Tibial artery (tissue), 4 donors: ENCODE data around the gene OR4N5.
"Not testable (repeated sequence)": the region's sequence is repeated elsewhere in the genome, so short reads cannot be mapped to it uniquely, and the experiment has no call there.

Source experiments
- DNase-seq, 2 donors: peaks; one replicate each; pipeline ENCODE4 v3.0.0-alpha.2; 2019
- H3K27ac ChIP-seq, 2 donors: fragments of 200-600 bp; sonication (generic) in 1 of 2; 1 replicate in 1 of 2; 2 replicates in 1 of 2; pipeline ENCODE4 v1.5.1; 2018 to 2019; ENCODE audit warnings: mild to moderate bottlenecking in 1 of 2
- H3K27me3 ChIP-seq, 2 donors: fragments of 200-600 bp; sonication (generic) in 1 of 2; one replicate each; pipeline versions ENCODE4 v1.5.1 to v1.6.0; 2016 to 2019
- H3K36me3 ChIP-seq, 3 donors: fragments of 200-600 bp; sonication (generic) in 2 of 3; one replicate each; pipeline ENCODE4 v1.5.1; 2016 to 2019; ENCODE audit warnings: mild to moderate bottlenecking in 2 of 3
- H3K4me1 ChIP-seq, 4 donors: fragments of 200-600 bp; sonication (generic) in 2 of 4; 1 replicate in 3 of 4; 2 replicates in 1 of 4; pipeline ENCODE4 v1.5.1; 2016 to 2019
- H3K4me3 ChIP-seq, 2 donors: fragments of 200-600 bp; sonication (generic) in 1 of 2; 1 replicate in 1 of 2; 2 replicates in 1 of 2; pipeline ENCODE4 v1.5.1; 2018 to 2019; ENCODE audit warnings: mild to moderate bottlenecking in 2 of 2
- H3K9me3 ChIP-seq, 3 donors: fragments of 200-600 bp; sonication (generic) in 1 of 3; one replicate each; pipeline ENCODE4 v1.5.1; 2016 to 2019
- intact Hi-C: fragments of 100-400 bp; cut with DNase I; formaldehyde crosslinking; loops from one replicate; pipeline ENCODE4 v1.15.0; 2023; ENCODE audit warnings: low total_unique reads
- TF ChIP-seq, protein P1 (sequence below), 2 experiments: fragments of 200-600 bp in 1 of 2; fragments of 450-650 bp in 1 of 2; IDR thresholded peaks; one replicate each; pipeline ENCODE4 v1.5.1; 2017 to 2019; ENCODE audit warnings: antibody characterized with exemption in 2 of 2, mild to moderate bottlenecking in 1 of 2, moderate library complexity in 1 of 2

OR4N5 gene, protein sequence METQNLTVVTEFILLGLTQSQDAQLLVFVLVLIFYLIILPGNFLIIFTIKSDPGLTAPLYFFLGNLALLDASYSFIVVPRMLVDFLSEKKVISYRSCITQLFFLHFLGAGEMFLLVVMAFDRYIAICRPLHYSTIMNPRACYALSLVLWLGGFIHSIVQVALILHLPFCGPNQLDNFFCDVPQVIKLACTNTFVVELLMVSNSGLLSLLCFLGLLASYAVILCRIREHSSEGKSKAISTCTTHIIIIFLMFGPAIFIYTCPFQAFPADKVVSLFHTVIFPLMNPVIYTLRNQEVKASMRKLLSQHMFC

GRCh38 chr14:20138520-20138919 is at the start of gene OR4N5:
Gene OR4N5, plus strand, starts transcription at chr14:20138820. Its CDS starts 4,916 bp downstream, at chr14:20143736.
- DNase-seq, result no peak
- Histone ChIP-seq H3K9me3 (no peaks in the 10 kb centered on the region), H3K4me3 (no peak within 1 kb of the TSS), H3K36me3 (no peaks in the 10 kb centered on the region), H3K27me3 (no peaks in the 10 kb centered on the region), H3K27ac (no peak within 1 kb of the TSS), H3K4me1 (no peaks in the 10 kb centered on the region)
- TF ChIP-seq, protein P1, sequence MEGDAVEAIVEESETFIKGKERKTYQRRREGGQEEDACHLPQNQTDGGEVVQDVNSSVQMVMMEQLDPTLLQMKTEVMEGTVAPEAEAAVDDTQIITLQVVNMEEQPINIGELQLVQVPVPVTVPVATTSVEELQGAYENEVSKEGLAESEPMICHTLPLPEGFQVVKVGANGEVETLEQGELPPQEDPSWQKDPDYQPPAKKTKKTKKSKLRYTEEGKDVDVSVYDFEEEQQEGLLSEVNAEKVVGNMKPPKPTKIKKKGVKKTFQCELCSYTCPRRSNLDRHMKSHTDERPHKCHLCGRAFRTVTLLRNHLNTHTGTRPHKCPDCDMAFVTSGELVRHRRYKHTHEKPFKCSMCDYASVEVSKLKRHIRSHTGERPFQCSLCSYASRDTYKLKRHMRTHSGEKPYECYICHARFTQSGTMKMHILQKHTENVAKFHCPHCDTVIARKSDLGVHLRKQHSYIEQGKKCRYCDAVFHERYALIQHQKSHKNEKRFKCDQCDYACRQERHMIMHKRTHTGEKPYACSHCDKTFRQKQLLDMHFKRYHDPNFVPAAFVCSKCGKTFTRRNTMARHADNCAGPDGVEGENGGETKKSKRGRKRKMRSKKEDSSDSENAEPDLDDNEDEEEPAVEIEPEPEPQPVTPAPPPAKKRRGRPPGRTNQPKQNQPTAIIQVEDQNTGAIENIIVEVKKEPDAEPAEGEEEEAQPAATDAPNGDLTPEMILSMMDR (IDR thresholded peaks at IDR 0.05), result no peak
- intact Hi-C loops, result no loop called here

- Histone ChIP-seq H3K27ac (no peak overlapping the region), H3K4me3 (no peak overlapping the region), H3K36me3 (no peaks in the 10 kb centered on the region), H3K4me1 (no peaks in the 10 kb centered on the region), H3K27me3 (no peaks in the 10 kb centered on the region), H3K9me3 (no peaks in the 10 kb centered on the region)
- TF ChIP-seq, protein P1 (IDR thresholded peaks at IDR 0.05), result no peak
- intact Hi-C loops, result no loop called here
- no peak for DNase-seq
Observed at GRCh38 chr14:20092050-20092449, 46.6 kb upstream of the OR4N5 start.

DNA sequence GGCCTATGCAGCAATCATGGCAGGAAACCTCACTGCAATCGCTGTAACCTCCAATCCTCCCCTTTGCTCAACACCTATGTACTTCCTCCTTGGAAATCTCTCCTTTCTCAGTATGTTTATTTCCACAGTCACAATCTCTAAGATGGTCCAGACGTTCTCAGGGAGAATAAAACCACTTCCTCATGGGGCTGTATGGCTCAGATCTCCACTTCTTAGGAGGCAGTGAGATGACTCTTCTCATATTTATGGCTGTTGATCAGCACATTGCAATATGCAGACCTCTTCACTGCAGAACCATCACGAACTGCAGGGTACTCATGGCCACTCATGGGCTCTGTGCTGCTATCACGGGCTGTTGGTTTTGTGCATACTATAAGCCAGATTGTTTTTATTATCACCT is 45.2 kb upstream of the OR4N5 start:
- no peaks in the 10 kb centered on the region for H3K9me3 ChIP-seq
- H3K36me3 ChIP-seq, result no peaks in the 10 kb centered on the region
- TF ChIP-seq, protein P1 (IDR thresholded peaks at IDR 0.05), result no peak
- no peak overlapping the region for H3K27ac ChIP-seq
- no peak overlapping the region for H3K4me3 ChIP-seq
- no peak for DNase-seq
- H3K4me1 ChIP-seq, result no peaks in the 10 kb centered on the region
- intact Hi-C loops, result no loop called here
- H3K27me3 ChIP-seq, result no peaks in the 10 kb centered on the region

- H3K4me3 ChIP-seq, DNase-seq, H3K36me3 ChIP-seq, intact Hi-C loops, H3K9me3 ChIP-seq, H3K27me3 ChIP-seq, H3K4me1 ChIP-seq, H3K27ac ChIP-seq: not testable (repeated sequence)
Observed at GRCh38 chr14:20098926-20099770, 39.5 kb upstream of the OR4N5 start.

- no peaks in the 10 kb centered on the region for H3K4me1 ChIP-seq
- H3K36me3 ChIP-seq, result no peaks in the 10 kb centered on the region
- H3K4me3 ChIP-seq, result no peak within 1 kb of the TSS
- intact Hi-C loops, result no loop called here
- H3K27me3 ChIP-seq, result no peaks in the 10 kb centered on the region
- no peak within 1 kb of the TSS for H3K27ac ChIP-seq
- H3K9me3 ChIP-seq, result no peaks in the 10 kb centered on the region
- TF ChIP-seq, protein P1 (IDR thresholded peaks at IDR 0.05), result no peak
- DNase-seq, result no peak
Observed at GRCh38 chr14:20110438-20110837, 28.2 kb upstream of the OR4N5 start, which contains the start of gene OR4K17. Gene OR4K17, plus strand, starts transcription at chr14:20110739. Its CDS starts 6,761 bp downstream, at chr14:20117500.

DNA sequence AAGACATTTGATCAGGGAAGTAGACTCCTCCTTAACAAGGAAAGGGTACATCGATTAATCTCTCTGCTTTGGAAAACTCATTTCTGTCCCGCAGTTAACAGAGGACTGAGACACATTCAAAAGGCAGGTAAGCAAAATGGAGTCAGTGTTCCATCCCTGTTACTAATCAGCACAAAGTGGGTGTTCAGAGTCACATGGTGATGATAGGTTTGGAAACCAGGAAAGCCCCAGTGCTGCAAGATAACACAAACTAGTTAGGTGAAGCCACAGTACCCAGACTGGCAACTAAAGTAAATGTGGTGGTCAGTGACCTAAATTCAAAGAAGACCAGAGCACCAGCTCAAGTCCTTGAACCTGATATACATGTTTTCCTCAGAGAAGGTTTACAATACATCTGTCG is 26.3 kb upstream of the OR4N5 start:
- intact Hi-C loops, result no loop called here
- TF ChIP-seq, protein P1 (IDR thresholded peaks at IDR 0.05), result no peak
- Histone ChIP-seq H3K4me3 (no peak overlapping the region), H3K9me3 (no peaks in the 10 kb centered on the region), H3K36me3 (no peaks in the 10 kb centered on the region), H3K27me3 (no peaks in the 10 kb centered on the region), H3K4me1 (no peaks in the 10 kb centered on the region), H3K27ac (no peak overlapping the region)
- no peak for DNase-seq
